ENCODE data around the gene PLBD1. TPM values are rescaled to one million over a fixed set of nuclear protein-coding genes. Genes with fewer than 3 reads are reported as not detected.
A peak's percentile ranks its signal among the peaks of the same experiment; 100 is the strongest.

Gene PLBD1
- total RNA-seq, 6 donors from 2014 or later: 17.8 to 69.2 (median 36.5) TPM

- peaks cover 0 to 19% (median 5%) of the 10 kb centered on the region in 4 donors for H3K4me1 ChIP-seq
- TF ChIP-seq POLR2A (IDR thresholded peaks at IDR 0.05): no peak
- no peak for TF ChIP-seq EP300 (IDR thresholded peaks at IDR 0.05)
- TF ChIP-seq CTCF (IDR thresholded peaks at IDR 0.05): no peak
- no peak for TF ChIP-seq POLR2AphosphoS5 (IDR thresholded peaks at IDR 0.05)
- 60 to 68% methylated on average over 4 of the region's 4 CpGs for WGBS, 2 donors
- DNase-seq (no peak), ATAC-seq (ENCODE audit: low FRiP score in 2 of 2) (no peak)
- H3K27me3 ChIP-seq: no peaks in the 10 kb centered on the region
- H3K9me3 ChIP-seq: no peaks in the 10 kb centered on the region
- no peaks in the 10 kb centered on the region for H3K36me3 ChIP-seq
- no peak overlapping the region for H3K4me3 ChIP-seq
- peak overlapping the region in 1 of 4 donors; percentile 54 for H3K27ac ChIP-seq
Observed at GRCh38 chr12:14563046-14563445, 4.6 kb downstream of the PLBD1 start.

GRCh38 chr12:14562279-14562678 is 5.4 kb downstream of the PLBD1 start:
- Histone ChIP-seq H3K4me3 (no peak overlapping the region), H3K36me3 (no peaks in the 10 kb centered on the region), H3K4me1 (peaks cover 0 to 11% (median 5%) of the 10 kb centered on the region in 4 donors), H3K27ac (peak overlapping the region in 1 of 4 donors; percentile 54), H3K27me3 (no peaks in the 10 kb centered on the region), H3K9me3 (no peaks in the 10 kb centered on the region)
- TF ChIP-seq POLR2AphosphoS5 (IDR thresholded peaks at IDR 0.05) (no peak), POLR2A (IDR thresholded peaks at IDR 0.05) (no peak), CTCF (IDR thresholded peaks at IDR 0.05) (no peak), EP300 (IDR thresholded peaks at IDR 0.05) (no peak)
- DNase-seq (peak in 1 of 2 donors; percentile 39), ATAC-seq (ENCODE audit: low FRiP score in 2 of 2) (no peak)
- 80 to 82% methylated on average over 6 of the region's 6 CpGs for WGBS, 2 donors

- DNase-seq (no peak), ATAC-seq (ENCODE audit: low FRiP score in 2 of 2) (no peak)
- no peak for TF ChIP-seq EP300 (IDR thresholded peaks at IDR 0.05)
- no peak for TF ChIP-seq POLR2A (IDR thresholded peaks at IDR 0.05)
- TF ChIP-seq CTCF (IDR thresholded peaks at IDR 0.05): no peak
- no peak for TF ChIP-seq POLR2AphosphoS5 (IDR thresholded peaks at IDR 0.05)
- WGBS, 2 donors: 94 to 97% methylated on average over 9 of the region's 9 CpGs
- Histone ChIP-seq H3K4me1 (peaks cover 0 to 11% (median 5%) of the 10 kb centered on the region in 4 donors), H3K9me3 (no peaks in the 10 kb centered on the region), H3K27ac (peak overlapping the region in 1 of 4 donors; percentile 44), H3K36me3 (no peaks in the 10 kb centered on the region), H3K4me3 (no peak overlapping the region), H3K27me3 (no peaks in the 10 kb centered on the region)
Observed at GRCh38 chr12:14561677-14562238, 5.9 kb downstream of the PLBD1 start.

GRCh38 chr12:14560904-14561574 is 6.6 kb downstream of the PLBD1 start:
- Histone ChIP-seq H3K27ac (no peak overlapping the region), H3K9me3 (no peaks in the 10 kb centered on the region), H3K36me3 (no peaks in the 10 kb centered on the region), H3K4me3 (no peak overlapping the region), H3K27me3 (no peaks in the 10 kb centered on the region), H3K4me1 (peaks cover 0 to 11% (median 5%) of the 10 kb centered on the region in 4 donors)
- TF ChIP-seq POLR2AphosphoS5 (IDR thresholded peaks at IDR 0.05): no peak
- no peak for TF ChIP-seq POLR2A (IDR thresholded peaks at IDR 0.05)
- TF ChIP-seq CTCF (IDR thresholded peaks at IDR 0.05): no peak
- TF ChIP-seq EP300 (IDR thresholded peaks at IDR 0.05): no peak
- DNase-seq (no peak), ATAC-seq (ENCODE audit: low FRiP score in 2 of 2) (no peak)
- WGBS, 2 donors: 56 to 58% methylated on average over 6 of the region's 6 CpGs

Data from upper lobe of left lung (tissue), 6 donors.